Kidney (tissue), 14 donors: ENCODE results near the gene ASAP2. TPM values are rescaled to one million over a fixed set of nuclear protein-coding genes. Genes with fewer than 3 reads are reported as not detected.
A peak's percentile ranks its signal among the peaks of the same experiment; 100 is the strongest.

ENCODE experiments used
- DNase-seq, 5 donors: peaks; one replicate each; pipeline ENCODE4 v3.0.0-alpha.2; 2013 to 2020
- FAIRE-seq: peaks from 2 replicates; lab custom pipeline; 2012; peaks lifted over from hg19 to GRCh38; lab: Jason Lieb, UNC
- H3K27ac ChIP-seq, 2 donors: one replicate each; pipeline ENCODE4 v1.7.0; 2013; ENCODE audit warnings: low read depth in 2 of 2, low read length in 2 of 2, inconsistent platforms in 1 of 2
- H3K27me3 ChIP-seq: one replicate; pipeline ENCODE4 v1.7.1; 2013; ENCODE audit warnings: low read length, inconsistent platforms; ENCODE audit not compliant: control insufficient read depth, insufficient read depth
- H3K36me3 ChIP-seq, 3 donors: one replicate each; pipeline versions ENCODE4 v1.7.0 to v1.7.1; 2013; ENCODE audit warnings: low read length in 3 of 3, control low read depth in 1 of 3, inconsistent platforms in 1 of 3; ENCODE audit not compliant: insufficient read depth in 3 of 3, control insufficient read depth in 2 of 3
- H3K4me1 ChIP-seq, 3 donors: one replicate each; pipeline versions ENCODE4 v1.7.0 to v1.7.1; 2013; ENCODE audit warnings: low read length in 3 of 3, inconsistent platforms in 1 of 3, low read depth in 1 of 3; ENCODE audit not compliant: control insufficient read depth in 2 of 3, insufficient read depth in 2 of 3
- H3K4me3 ChIP-seq, 3 donors: one replicate each; pipeline versions ENCODE4 v1.7.0 to v1.8.1; 2013; ENCODE audit warnings: low read length in 3 of 3, control low read depth in 1 of 3, inconsistent platforms in 1 of 3
- H3K9ac ChIP-seq, 3 donors: one replicate each; pipeline versions ENCODE4 v1.7.0 to v1.7.1; 2013; ENCODE audit warnings: low read length in 3 of 3, control low read depth in 1 of 3, inconsistent platforms in 1 of 3
- H3K9me3 ChIP-seq, 3 donors: one replicate each; pipeline versions ENCODE4 v1.7.0 to v1.7.1; 2013; ENCODE audit warnings: low read length in 3 of 3, control low read depth in 1 of 3, inconsistent platforms in 1 of 3; ENCODE audit not compliant: control insufficient read depth in 2 of 3, insufficient read depth in 1 of 3
- intact Hi-C: fragments of 100-400 bp; cut with DNase I; formaldehyde crosslinking; loops from one replicate; pipeline ENCODE4 v1.11.1; 2022
- polyA plus RNA-seq: library from polyadenylated mRNA; stranded (reverse); fragments of 350-450 nt; fragmentation: Illumina TruSeq; extraction: RNeasy Lipid Tissue Mini Kit (QIAGEN cat#74804); gene quantifications from one replicate; pipeline ENCODE4 v1.2.3, GENCODE V29; 2014; ENCODE audit warnings: low read depth, low replicate concordance; ENCODE audit not compliant: insufficient read depth
- total RNA-seq: library from RNA; stranded (reverse); fragmentation: NEBNext Ultra II Directional; extraction: Animal tissue kit (Norgen Biotek cat#: 25700); gene quantifications from one replicate; pipeline ENCODE4 v1.2.1, GENCODE V29; 2021
- TF ChIP-seq, protein P1 (sequence below): IDR thresholded peaks from 3 replicates; pipeline ENCODE4 v1.5.1; 2012; ENCODE audit warnings: mild to moderate bottlenecking, moderate library complexity, borderline replicate concordance; ENCODE audit not compliant: insufficient read depth; ENCODE audit errors: extremely low read depth
- donor health status: control.
- donor health status: control.
- donor health status: control.
- donor health status: control.
- donor health status: control.
- donor health status: DM: yes; HTN: yes; CAD: no.
- donor health status: Normal renal cell carcinoma (clear cell type).

ASAP2 gene
- total and polyA plus RNA-seq, 2 donors from 2014 or later = 26.2 to 54.8 TPM

GRCh38 chr2:9219027-9219445, 12.4 kb downstream of the ASAP2 start:
- DNase-seq (no peak), FAIRE-seq (no peak)
- H3K9ac ChIP-seq = no peak overlapping the region
- no peak overlapping the region for H3K4me3 ChIP-seq
- H3K27ac ChIP-seq = peak overlapping the region in 1 of 2 donors; percentile 5
- intact Hi-C loops = no loop called here
- TF ChIP-seq, protein P1, sequence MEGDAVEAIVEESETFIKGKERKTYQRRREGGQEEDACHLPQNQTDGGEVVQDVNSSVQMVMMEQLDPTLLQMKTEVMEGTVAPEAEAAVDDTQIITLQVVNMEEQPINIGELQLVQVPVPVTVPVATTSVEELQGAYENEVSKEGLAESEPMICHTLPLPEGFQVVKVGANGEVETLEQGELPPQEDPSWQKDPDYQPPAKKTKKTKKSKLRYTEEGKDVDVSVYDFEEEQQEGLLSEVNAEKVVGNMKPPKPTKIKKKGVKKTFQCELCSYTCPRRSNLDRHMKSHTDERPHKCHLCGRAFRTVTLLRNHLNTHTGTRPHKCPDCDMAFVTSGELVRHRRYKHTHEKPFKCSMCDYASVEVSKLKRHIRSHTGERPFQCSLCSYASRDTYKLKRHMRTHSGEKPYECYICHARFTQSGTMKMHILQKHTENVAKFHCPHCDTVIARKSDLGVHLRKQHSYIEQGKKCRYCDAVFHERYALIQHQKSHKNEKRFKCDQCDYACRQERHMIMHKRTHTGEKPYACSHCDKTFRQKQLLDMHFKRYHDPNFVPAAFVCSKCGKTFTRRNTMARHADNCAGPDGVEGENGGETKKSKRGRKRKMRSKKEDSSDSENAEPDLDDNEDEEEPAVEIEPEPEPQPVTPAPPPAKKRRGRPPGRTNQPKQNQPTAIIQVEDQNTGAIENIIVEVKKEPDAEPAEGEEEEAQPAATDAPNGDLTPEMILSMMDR = no peak
- no peaks in the 10 kb centered on the region for H3K9me3 ChIP-seq
- no peaks in the 10 kb centered on the region for H3K27me3 ChIP-seq
- H3K36me3 ChIP-seq = no peaks in the 10 kb centered on the region
- peaks cover 0 to 18% (median 16%) of the 10 kb centered on the region in 3 donors for H3K4me1 ChIP-seq

DNA sequence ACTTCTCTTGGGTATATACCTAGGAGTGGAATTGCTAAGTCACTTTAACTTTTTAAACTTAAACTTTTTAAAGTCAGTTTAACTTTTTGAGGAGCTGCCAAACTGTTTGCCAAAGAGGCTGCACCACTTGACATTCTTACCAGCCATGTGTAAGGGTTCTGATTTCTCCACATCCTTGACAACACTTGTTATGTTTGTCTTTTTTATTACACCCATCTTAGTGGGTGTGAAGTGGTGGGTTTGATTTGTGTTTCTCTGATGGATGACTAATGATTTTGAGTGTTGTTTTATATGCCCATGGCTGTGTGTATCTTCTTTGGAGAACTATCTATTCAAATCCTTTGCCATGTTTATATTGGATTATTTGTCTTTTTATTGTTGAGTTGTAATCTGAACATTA, 13.6 kb downstream of the ASAP2 start:
- Histone ChIP-seq H3K4me1 (peaks cover 0 to 24% (median 18%) of the 10 kb centered on the region in 3 donors), H3K27me3 (no peaks in the 10 kb centered on the region), H3K36me3 (no peaks in the 10 kb centered on the region), H3K27ac (no peak overlapping the region), H3K9ac (no peak overlapping the region), H3K4me3 (no peak overlapping the region), H3K9me3 (no peaks in the 10 kb centered on the region)
- intact Hi-C loops = no loop called here
- DNase-seq = no peak
- TF ChIP-seq, protein P1 = no peak
- no peak for FAIRE-seq

- TF ChIP-seq, protein P1 = no peak
- intact Hi-C loops = no loop called here
Measured at GRCh38 chr2:9221223-9221622, 14.6 kb downstream of the ASAP2 start.

More at GRCh38 chr2:9221223-9221622, 14.6 kb downstream of the ASAP2 start:
- FAIRE-seq = no peak
- Histone ChIP-seq H3K4me3 (no peak overlapping the region), H3K27me3 (no peaks in the 10 kb centered on the region), H3K27ac (no peak overlapping the region), H3K9me3 (no peaks in the 10 kb centered on the region), H3K36me3 (no peaks in the 10 kb centered on the region), H3K9ac (no peak overlapping the region), H3K4me1 (peaks cover 0 to 35% (median 27%) of the 10 kb centered on the region in 3 donors)
- no peak for DNase-seq
